HCT116 (cell line): ENCODE results near the gene MPEG1. TPM values are rescaled to one million over a fixed set of nuclear protein-coding genes. Genes with fewer than 3 reads are reported as not detected.

Experiments
- ATAC-seq: fragments of 200-7000 bp; cut with Tn5 transposase; 2 replicates; pipeline ENCODE4 v1.9.1; 2020; ENCODE audit warnings: mild to moderate bottlenecking, moderate library complexity
- BruUV-seq: library from RNA; stranded (reverse); fragments of 400-500 nt; replicated peaks from 2 replicates; lab custom pipeline; 2021; lab: Mats Ljungman, UMichigan
- CTCF ChIA-PET: fragments of 300-600 bp; sonication (Branson Sonifier 250); formaldehyde crosslinking; loops from one replicate; lab custom pipeline; 2021; ENCODE audit warnings: antibody characterized with exemption; lab: Charles Lee
- POLR2A ChIA-PET: fragments of 300-600, 350-600 bp; sonication (Branson Sonifier 250); formaldehyde crosslinking; loops from one replicate; lab custom pipeline; 2021; ENCODE audit warnings: antibody characterized with exemption; lab: Charles Lee
- RAD21 ChIA-PET, 2 experiments: fragments of 300-600 bp; sonication (Branson Sonifier 250); formaldehyde crosslinking; loops; one replicate each; lab custom pipeline; 2023; ENCODE audit warnings: low total read pairs in 2 of 2; ENCODE audit not compliant: uncharacterized antibody in 2 of 2, unreplicated experiment in 2 of 2, low non-redundant PET in 1 of 2; lab: Charles Lee
- DNase-seq: peaks from one replicate; pipeline ENCODE4 v3.0.0-alpha.2; 2010; ENCODE audit warnings: low read depth, low spot score
- H2AFZ ChIP-seq: fragments of 200-600 bp; shearing (Covaris generic), sonication (generic); 2 replicates; pipeline ENCODE4 v1.6.1; 2017; ENCODE audit warnings: low read depth, mixed run types, mixed read lengths, antibody characterized with exemption, low read length; ENCODE audit not compliant: poor library complexity, severe bottlenecking
- H3K27ac ChIP-seq: 2 replicates; pipeline ENCODE4 v1.5.1; 2012; ENCODE audit warnings: low read depth, low read length
- H3K27me3 ChIP-seq: fragments of 200-600 bp; sonication (generic); 2 replicates; pipeline ENCODE4 v1.6.1; 2016; ENCODE audit warnings: mixed run types, low read length, mixed read lengths; ENCODE audit not compliant: insufficient read depth
- H3K36me3 ChIP-seq, 2 experiments: fragments of 200-500 bp in 1 of 2; fragments of 200-600 bp in 1 of 2; sonication (Bioruptor generic) in 1 of 2; sonication (generic) in 1 of 2; 2 replicates each; pipeline versions ENCODE4 v1.5.1 to v1.6.1; 2014 to 2016; ENCODE audit warnings: low read length in 2 of 2, inconsistent platforms in 1 of 2, mixed read lengths in 1 of 2, mixed run types in 1 of 2; ENCODE audit not compliant: insufficient read depth in 2 of 2, control insufficient read depth in 1 of 2
- H3K4me1 ChIP-seq, 2 experiments: fragments of 200-600 bp in 1 of 2; sonication (generic) in 1 of 2; 2 replicates each; pipeline versions ENCODE4 v1.5.1 to v1.6.1; 2012 to 2017; ENCODE audit warnings: low read length in 2 of 2, inconsistent platforms in 1 of 2, mild to moderate bottlenecking in 1 of 2, mixed read lengths in 1 of 2, mixed run types in 1 of 2, moderate library complexity in 1 of 2; ENCODE audit not compliant: insufficient read depth in 2 of 2, control insufficient read depth in 1 of 2
- H3K4me2 ChIP-seq: fragments of 200-600 bp; sonication (generic); 2 replicates; pipeline ENCODE4 v1.6.1; 2017; ENCODE audit warnings: mixed run types, low read length, mixed read lengths
- H3K4me3 ChIP-seq, 2 experiments: fragments of 200-600 bp in 1 of 2; sonication (generic) in 1 of 2; replicated peaks in 1 of 2; 2 replicates each; pipeline ENCODE4 v1.5.1; 2011 to 2016; ENCODE audit warnings: low read length in 2 of 2, control low read depth in 1 of 2, low read depth in 1 of 2, mild to moderate bottlenecking in 1 of 2, mixed read lengths in 1 of 2, mixed run types in 1 of 2
- H3K79me2 ChIP-seq: fragments of 200-600 bp; sonication (generic); 2 replicates; pipeline ENCODE4 v1.6.1; 2017; ENCODE audit warnings: mild to moderate bottlenecking, mixed run types, low read length, moderate library complexity, mixed read lengths; ENCODE audit not compliant: insufficient read depth
- H3K9ac ChIP-seq: fragments of 200-600 bp; sonication (generic); 2 replicates; pipeline ENCODE4 v1.6.1; 2016; ENCODE audit warnings: low read length, mixed read lengths
- H3K9me2 ChIP-seq: fragments of 200-600 bp; sonication (generic), shearing (Covaris generic); 2 replicates; pipeline ENCODE4 v1.6.1; 2017; ENCODE audit warnings: mixed run types, mild to moderate bottlenecking, moderate library complexity; ENCODE audit not compliant: insufficient read depth
- H3K9me3 ChIP-seq, 2 experiments: fragments of 200-500 bp in 1 of 2; fragments of 200-600 bp in 1 of 2; sonication (Bioruptor generic) in 1 of 2; sonication (generic) in 1 of 2; 2 replicates each; pipeline ENCODE4 v1.6.1; 2014 to 2017; ENCODE audit warnings: low read length in 2 of 2, mixed read lengths in 2 of 2, inconsistent platforms in 1 of 2, low read depth in 1 of 2, mild to moderate bottlenecking in 1 of 2, mixed run types in 1 of 2, moderate library complexity in 1 of 2; ENCODE audit not compliant: control insufficient read depth in 1 of 2, insufficient read depth in 1 of 2
- H4K20me1 ChIP-seq: fragments of 200-600 bp; sonication (generic), shearing (Covaris generic); 2 replicates; pipeline ENCODE4 v1.6.1; 2017; ENCODE audit warnings: mixed run types, mild to moderate bottlenecking, moderate library complexity; ENCODE audit not compliant: insufficient read depth
- EGR1 ChIP-seq: IDR thresholded peaks from 2 replicates; pipeline ENCODE4 v1.6.1; 2012; ENCODE audit warnings: low read depth
- EZH2phosphoT487 ChIP-seq: fragments of 200-600 bp; IDR thresholded peaks from 2 replicates; pipeline ENCODE4 v1.6.1; 2018; ENCODE audit warnings: antibody characterized with exemption, borderline replicate concordance
- SIN3A ChIP-seq: IDR thresholded peaks from 2 replicates; pipeline ENCODE4 v1.6.1; 2012; ENCODE audit warnings: low read depth
- SP1 ChIP-seq: IDR thresholded peaks from 2 replicates; pipeline ENCODE4 v1.6.1; 2012; ENCODE audit warnings: low read depth
- SRF ChIP-seq: IDR thresholded peaks from 2 replicates; pipeline ENCODE4 v1.6.1; 2012; ENCODE audit warnings: low read depth
- YY1 ChIP-seq: IDR thresholded peaks from 2 replicates; pipeline ENCODE4 v1.6.1; 2011; ENCODE audit warnings: low read length, low read depth, moderate library complexity, mild to moderate bottlenecking; ENCODE audit not compliant: insufficient replicate concordance; ENCODE audit errors: extremely low read depth
- ZFX ChIP-seq: fragments of 450-650 bp; IDR thresholded peaks from 2 replicates; pipeline ENCODE4 v1.6.1; 2017
- ZNF274 ChIP-seq: fragments of 200-500 bp; sonication (Bioruptor generic); IDR thresholded peaks from 2 replicates; pipeline ENCODE4 v1.6.1; 2014; ENCODE audit warnings: mild to moderate bottlenecking, low read depth, low read length, inconsistent platforms
- intact Hi-C: fragments of 100-400 bp; cut with micrococcal nuclease; formaldehyde crosslinking; loops from 2 replicates; pipeline ENCODE4 v1.10.0; 2022
- total RNA-seq: library from RNA; stranded (reverse); gene quantifications from one replicate; pipeline ENCODE4 v1.2.1, GENCODE V29; 2021; ENCODE audit not compliant: unreplicated experiment
- TF ChIP-seq, protein P1 (sequence below): IDR thresholded peaks from 2 replicates; pipeline ENCODE4 v1.6.1; 2012; ENCODE audit warnings: low read depth
- TF ChIP-seq, protein P2 (sequence below): IDR thresholded peaks from 2 replicates; pipeline ENCODE4 v1.6.1; 2012

MPEG1 gene
- total RNA-seq, 1 experiment from 2014 or later = 0.07 TPM

DNA sequence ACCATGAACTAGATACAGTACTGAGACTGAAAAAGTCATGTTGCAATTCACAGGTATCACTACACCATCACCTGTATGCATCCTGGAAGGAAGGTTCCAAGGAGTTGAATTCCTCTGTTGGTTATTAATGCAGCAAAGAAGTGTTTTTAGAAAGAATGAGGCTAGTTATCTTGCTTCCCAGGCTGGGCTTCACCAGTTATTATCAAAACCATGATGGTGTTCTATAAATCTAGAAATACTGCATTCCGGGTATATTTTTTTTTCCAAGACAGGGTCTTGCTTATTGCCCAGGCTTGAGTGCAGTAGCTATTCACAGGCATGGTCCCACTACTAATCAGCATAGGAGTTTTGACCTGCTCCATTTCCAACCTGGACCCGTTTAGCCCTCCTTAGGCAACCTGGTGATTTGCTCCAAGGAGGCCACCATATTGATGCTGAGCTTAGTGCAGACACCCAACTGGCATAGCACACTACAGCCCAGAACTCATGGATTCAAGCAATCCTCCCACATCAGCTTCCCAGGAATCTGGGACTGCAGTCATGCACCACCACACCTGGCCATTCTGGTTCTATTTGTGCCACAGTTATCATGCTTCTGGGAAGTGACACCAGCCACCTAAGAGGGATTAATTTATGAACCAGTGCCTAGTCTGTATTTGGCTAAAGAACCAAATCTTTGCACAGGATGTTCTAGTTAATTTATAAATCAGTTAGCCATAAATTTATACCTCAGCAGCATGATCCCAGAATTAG lies 1.6 kb upstream of the MPEG1 start:
- Histone ChIP-seq H3K27ac (no peak overlapping the region), H3K9me2 (no peaks in the 10 kb centered on the region), H3K4me2 (no peak overlapping the region), H3K79me2 (no peaks in the 10 kb centered on the region), H3K4me1 (0 out of 4 replicates have a peak, but pooled peaks cover 0 to 3% of the 10 kb centered on the region in 2 experiments), H3K36me3 (no peaks in the 10 kb centered on the region), H2AFZ (no peak overlapping the region), H3K4me3 (no peak overlapping the region), H3K9me3 (no peaks in the 10 kb centered on the region), H3K27me3 (0 out of 2 replicates have a peak, but pooled peaks cover 4% of the 10 kb centered on the region), H4K20me1 (no peaks in the 10 kb centered on the region), H3K9ac (no peak overlapping the region)
- TF ChIP-seq EGR1 (no peak), SRF (no peak), ZNF274 (no peak), SP1 (no peak), YY1 (no peak), ZFX (no peak), SIN3A (no peak), EZH2phosphoT487 (no peak)
- TF ChIP-seq, protein P1, sequence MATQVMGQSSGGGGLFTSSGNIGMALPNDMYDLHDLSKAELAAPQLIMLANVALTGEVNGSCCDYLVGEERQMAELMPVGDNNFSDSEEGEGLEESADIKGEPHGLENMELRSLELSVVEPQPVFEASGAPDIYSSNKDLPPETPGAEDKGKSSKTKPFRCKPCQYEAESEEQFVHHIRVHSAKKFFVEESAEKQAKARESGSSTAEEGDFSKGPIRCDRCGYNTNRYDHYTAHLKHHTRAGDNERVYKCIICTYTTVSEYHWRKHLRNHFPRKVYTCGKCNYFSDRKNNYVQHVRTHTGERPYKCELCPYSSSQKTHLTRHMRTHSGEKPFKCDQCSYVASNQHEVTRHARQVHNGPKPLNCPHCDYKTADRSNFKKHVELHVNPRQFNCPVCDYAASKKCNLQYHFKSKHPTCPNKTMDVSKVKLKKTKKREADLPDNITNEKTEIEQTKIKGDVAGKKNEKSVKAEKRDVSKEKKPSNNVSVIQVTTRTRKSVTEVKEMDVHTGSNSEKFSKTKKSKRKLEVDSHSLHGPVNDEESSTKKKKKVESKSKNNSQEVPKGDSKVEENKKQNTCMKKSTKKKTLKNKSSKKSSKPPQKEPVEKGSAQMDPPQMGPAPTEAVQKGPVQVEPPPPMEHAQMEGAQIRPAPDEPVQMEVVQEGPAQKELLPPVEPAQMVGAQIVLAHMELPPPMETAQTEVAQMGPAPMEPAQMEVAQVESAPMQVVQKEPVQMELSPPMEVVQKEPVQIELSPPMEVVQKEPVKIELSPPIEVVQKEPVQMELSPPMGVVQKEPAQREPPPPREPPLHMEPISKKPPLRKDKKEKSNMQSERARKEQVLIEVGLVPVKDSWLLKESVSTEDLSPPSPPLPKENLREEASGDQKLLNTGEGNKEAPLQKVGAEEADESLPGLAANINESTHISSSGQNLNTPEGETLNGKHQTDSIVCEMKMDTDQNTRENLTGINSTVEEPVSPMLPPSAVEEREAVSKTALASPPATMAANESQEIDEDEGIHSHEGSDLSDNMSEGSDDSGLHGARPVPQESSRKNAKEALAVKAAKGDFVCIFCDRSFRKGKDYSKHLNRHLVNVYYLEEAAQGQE = no peak
- TF ChIP-seq, protein P2, sequence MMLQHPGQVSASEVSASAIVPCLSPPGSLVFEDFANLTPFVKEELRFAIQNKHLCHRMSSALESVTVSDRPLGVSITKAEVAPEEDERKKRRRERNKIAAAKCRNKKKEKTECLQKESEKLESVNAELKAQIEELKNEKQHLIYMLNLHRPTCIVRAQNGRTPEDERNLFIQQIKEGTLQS = no peak
- ChIA-PET POLR2A (no interaction called here), CTCF (interaction anchor here (1.0 kb wide), 1 partner anchor 28 kb away, joined by 3 read pairs; no protein-coding TSS in a partner anchor), RAD21 (no interaction called here)
- intact Hi-C loops = no loop called here
- DNase-seq (no peak), ATAC-seq (no peak)
- BruUV-seq = no TSS peak
